Liver (tissue), 10 donors: ENCODE data around the gene GBE1. TPM values are rescaled to one million over a fixed set of nuclear protein-coding genes. Genes with fewer than 3 reads are reported as not detected.

Experiments used
- DNase-seq: peaks from one replicate; pipeline ENCODE4 v3.0.0-alpha.2; 2017; ENCODE audit warnings: low spot score
- H3K27ac ChIP-seq, 2 donors: one replicate each; pipeline ENCODE4 v1.7.0; 2013; ENCODE audit warnings: inconsistent platforms in 2 of 2, low read length in 2 of 2, control low read depth in 1 of 2, low read depth in 1 of 2, mild to moderate bottlenecking in 1 of 2
- H3K27me3 ChIP-seq, 4 donors: one replicate each; pipeline versions ENCODE4 v1.6.1 to v1.7.0; 2013; ENCODE audit warnings: low read length in 3 of 4, inconsistent platforms in 1 of 4, mild to moderate bottlenecking in 1 of 4, moderate library complexity in 1 of 4; ENCODE audit not compliant: control insufficient read depth in 4 of 4, insufficient read depth in 4 of 4
- H3K36me3 ChIP-seq, 4 donors: one replicate each; pipeline versions ENCODE4 v1.6.1 to v1.7.0; 2013; ENCODE audit warnings: low read length in 3 of 4, mild to moderate bottlenecking in 3 of 4, low read depth in 1 of 4, moderate library complexity in 1 of 4; ENCODE audit not compliant: control insufficient read depth in 4 of 4, insufficient read depth in 3 of 4
- H3K4me1 ChIP-seq, 4 donors: one replicate each; pipeline versions ENCODE4 v1.6.1 to v1.7.0; 2013; ENCODE audit warnings: low read length in 3 of 4, mild to moderate bottlenecking in 3 of 4, moderate library complexity in 1 of 4; ENCODE audit not compliant: control insufficient read depth in 4 of 4, insufficient read depth in 4 of 4
- H3K4me3 ChIP-seq, 3 donors: one replicate each; pipeline versions ENCODE4 v1.6.1 to v1.7.0; 2013; ENCODE audit warnings: low read length in 3 of 3, control low read depth in 1 of 3, low read depth in 1 of 3, mild to moderate bottlenecking in 1 of 3
- H3K9ac ChIP-seq, 2 donors: one replicate each; pipeline ENCODE4 v1.7.0; 2013; ENCODE audit warnings: low read length in 2 of 2, mild to moderate bottlenecking in 2 of 2, moderate library complexity in 2 of 2, control low read depth in 1 of 2, low read depth in 1 of 2
- H3K9me3 ChIP-seq, 4 donors: one replicate each; pipeline versions ENCODE4 v1.6.1 to v1.7.0; 2013; ENCODE audit warnings: low read length in 3 of 4; ENCODE audit not compliant: control insufficient read depth in 4 of 4
- ATF3 ChIP-seq: IDR thresholded peaks from 2 replicates; pipeline ENCODE4 v1.6.1; 2016; ENCODE audit warnings: antibody characterized with exemption
- EGR1 ChIP-seq, 2 donors: IDR thresholded peaks; 2 replicates each; pipeline ENCODE4 v1.6.1; 2016 to 2018; ENCODE audit warnings: antibody characterized with exemption in 2 of 2, low read depth in 2 of 2
- FOXA2 ChIP-seq: IDR thresholded peaks from 2 replicates; pipeline ENCODE4 v1.6.1; 2016; ENCODE audit warnings: antibody characterized with exemption
- GABPA ChIP-seq, 2 donors: IDR thresholded peaks in 1 of 2; conservative IDR thresholded peaks in 1 of 2; 2 replicates each; pipeline ENCODE4 v1.6.1; 2016; ENCODE audit warnings: antibody characterized with exemption in 2 of 2, mild to moderate bottlenecking in 1 of 2, moderate library complexity in 1 of 2
- HNF4A ChIP-seq, 2 donors: conservative IDR thresholded peaks; 2 replicates each; pipeline ENCODE4 v1.6.1; 2016; ENCODE audit warnings: antibody characterized with exemption in 2 of 2, mild to moderate bottlenecking in 2 of 2
- HNF4G ChIP-seq: IDR thresholded peaks from 2 replicates; pipeline ENCODE4 v1.6.1; 2016; ENCODE audit warnings: antibody characterized with exemption
- JUND ChIP-seq, 2 donors: IDR thresholded peaks; 2 replicates each; pipeline ENCODE4 v1.6.1; 2016; ENCODE audit warnings: antibody characterized with exemption in 2 of 2
- NR2F2 ChIP-seq: IDR thresholded peaks from 2 replicates; pipeline ENCODE4 v1.6.1; 2016; ENCODE audit warnings: antibody characterized with exemption
- RAD21 ChIP-seq, 2 donors: IDR thresholded peaks; 2 replicates each; pipeline ENCODE4 v1.6.1; 2016; ENCODE audit warnings: antibody characterized with exemption in 2 of 2, mild to moderate bottlenecking in 2 of 2
- RXRA ChIP-seq, 2 donors: IDR thresholded peaks; 2 replicates each; pipeline ENCODE4 v1.6.1; 2017 to 2018; ENCODE audit warnings: antibody characterized with exemption in 2 of 2, mild to moderate bottlenecking in 1 of 2
- SP1 ChIP-seq: IDR thresholded peaks from 2 replicates; pipeline ENCODE4 v1.6.1; 2018; ENCODE audit warnings: antibody characterized with exemption, mild to moderate bottlenecking
- TAF1 ChIP-seq: conservative IDR thresholded peaks from 2 replicates; pipeline ENCODE4 v1.6.1; 2016; ENCODE audit warnings: antibody characterized with exemption, mild to moderate bottlenecking
- YY1 ChIP-seq: IDR thresholded peaks from 2 replicates; pipeline ENCODE4 v1.6.1; 2016; ENCODE audit warnings: antibody characterized with exemption, mild to moderate bottlenecking
- WGBS: extraction: QIAGEN DNeasy Blood & Tissue Kit; methylation state at CpG from one replicate; pipeline ENCODE4 v1.1.7; 2013; 5-methylcytosine and 5-hydroxymethylcytosine counted together
- polyA plus RNA-seq, 2 donors: library from polyadenylated mRNA; stranded (reverse) in 1 of 2; unstranded in 1 of 2; fragments of 200-250 nt in 1 of 2; fragments of >200 nt in 1 of 2; fragmentation: Nextera tagmentation in 1 of 2; extraction: Ambion mirVana in 1 of 2; gene quantifications; one replicate each; pipeline versions ENCODE4 v1.2.1 to v1.2.3, GENCODE V29; 2013 to 2015
- small RNA-seq: library from RNA; depleted of rRNA; stranded (forward); fragments of <200 nt; gene quantifications from one replicate; pipeline ENCODE3, GENCODE V24; 2014
- total RNA-seq, 2 donors: library from RNA; depleted of rRNA; stranded (reverse); fragments of >200 nt; gene quantifications; one replicate each; pipeline ENCODE4 v1.2.3, GENCODE V29; 2014
- TF ChIP-seq, protein P1 (sequence below): IDR thresholded peaks from 2 replicates; pipeline ENCODE4 v1.6.1; 2016; ENCODE audit warnings: antibody characterized with exemption
- TF ChIP-seq, protein P2 (sequence below): IDR thresholded peaks from 2 replicates; pipeline ENCODE4 v1.6.1; 2016; ENCODE audit warnings: antibody characterized with exemption
- TF ChIP-seq, protein P3 (sequence below): fragments of 150-350 bp; IDR thresholded peaks from 2 replicates; pipeline ENCODE4 v1.5.1; 2017; ENCODE audit warnings: improper control_type of control experiment, low read depth, low read length; ENCODE audit not compliant: missing input control
- TF ChIP-seq, protein P4 (sequence below): IDR thresholded peaks from 2 replicates; pipeline ENCODE4 v1.6.1; 2016; ENCODE audit warnings: antibody characterized with exemption, mild to moderate bottlenecking
- donor health status: healthy.
- donor health status: healthy.
- donor health status: healthy.
- donor health status: healthy.
- donor health status: healthy.

GBE1 gene
- total and polyA plus RNA-seq, 4 donors, result 22.5 to 95.6 (median 25.8) TPM

DNA sequence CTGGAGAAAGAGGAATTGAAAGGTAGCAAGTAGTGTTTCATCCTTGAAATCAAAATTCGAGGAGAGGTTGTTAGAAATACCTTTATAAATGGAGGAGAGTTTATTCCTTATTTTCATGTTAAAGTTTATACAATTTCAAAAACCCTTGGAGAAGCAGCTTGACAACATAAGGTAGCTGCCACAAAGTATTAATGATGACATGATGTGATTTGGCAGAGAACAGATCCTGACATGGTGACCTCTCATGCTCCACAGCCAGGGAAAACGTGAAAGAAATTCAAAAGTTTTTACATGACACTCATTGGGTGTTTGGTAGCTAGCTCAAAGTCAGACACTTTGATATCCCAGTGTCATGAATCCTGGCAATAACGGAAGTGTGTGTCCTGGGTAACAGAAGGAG is 320.8 kb downstream of the GBE1 start:
- TF ChIP-seq, protein P1, sequence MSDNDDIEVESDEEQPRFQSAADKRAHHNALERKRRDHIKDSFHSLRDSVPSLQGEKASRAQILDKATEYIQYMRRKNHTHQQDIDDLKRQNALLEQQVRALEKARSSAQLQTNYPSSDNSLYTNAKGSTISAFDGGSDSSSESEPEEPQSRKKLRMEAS, result no peak
- TF ChIP-seq NR2F2, result no peak
- TF ChIP-seq, protein P2, sequence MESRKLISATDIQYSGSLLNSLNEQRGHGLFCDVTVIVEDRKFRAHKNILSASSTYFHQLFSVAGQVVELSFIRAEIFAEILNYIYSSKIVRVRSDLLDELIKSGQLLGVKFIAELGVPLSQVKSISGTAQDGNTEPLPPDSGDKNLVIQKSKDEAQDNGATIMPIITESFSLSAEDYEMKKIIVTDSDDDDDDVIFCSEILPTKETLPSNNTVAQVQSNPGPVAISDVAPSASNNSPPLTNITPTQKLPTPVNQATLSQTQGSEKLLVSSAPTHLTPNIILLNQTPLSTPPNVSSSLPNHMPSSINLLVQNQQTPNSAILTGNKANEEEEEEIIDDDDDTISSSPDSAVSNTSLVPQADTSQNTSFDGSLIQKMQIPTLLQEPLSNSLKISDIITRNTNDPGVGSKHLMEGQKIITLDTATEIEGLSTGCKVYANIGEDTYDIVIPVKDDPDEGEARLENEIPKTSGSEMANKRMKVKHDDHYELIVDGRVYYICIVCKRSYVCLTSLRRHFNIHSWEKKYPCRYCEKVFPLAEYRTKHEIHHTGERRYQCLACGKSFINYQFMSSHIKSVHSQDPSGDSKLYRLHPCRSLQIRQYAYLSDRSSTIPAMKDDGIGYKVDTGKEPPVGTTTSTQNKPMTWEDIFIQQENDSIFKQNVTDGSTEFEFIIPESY, result no peak
- no peak for TF ChIP-seq HNF4G
- no peak for TF ChIP-seq RAD21 (IDR thresholded peaks at IDR 0.05)
- no peak for TF ChIP-seq HNF4A (conservative IDR thresholded peaks at IDR 0.05)
- no peak for TF ChIP-seq ATF3
- TF ChIP-seq JUND (IDR thresholded peaks at IDR 0.05), result no peak
- no peak for TF ChIP-seq RXRA (IDR thresholded peaks at IDR 0.05)
- TF ChIP-seq, protein P3, sequence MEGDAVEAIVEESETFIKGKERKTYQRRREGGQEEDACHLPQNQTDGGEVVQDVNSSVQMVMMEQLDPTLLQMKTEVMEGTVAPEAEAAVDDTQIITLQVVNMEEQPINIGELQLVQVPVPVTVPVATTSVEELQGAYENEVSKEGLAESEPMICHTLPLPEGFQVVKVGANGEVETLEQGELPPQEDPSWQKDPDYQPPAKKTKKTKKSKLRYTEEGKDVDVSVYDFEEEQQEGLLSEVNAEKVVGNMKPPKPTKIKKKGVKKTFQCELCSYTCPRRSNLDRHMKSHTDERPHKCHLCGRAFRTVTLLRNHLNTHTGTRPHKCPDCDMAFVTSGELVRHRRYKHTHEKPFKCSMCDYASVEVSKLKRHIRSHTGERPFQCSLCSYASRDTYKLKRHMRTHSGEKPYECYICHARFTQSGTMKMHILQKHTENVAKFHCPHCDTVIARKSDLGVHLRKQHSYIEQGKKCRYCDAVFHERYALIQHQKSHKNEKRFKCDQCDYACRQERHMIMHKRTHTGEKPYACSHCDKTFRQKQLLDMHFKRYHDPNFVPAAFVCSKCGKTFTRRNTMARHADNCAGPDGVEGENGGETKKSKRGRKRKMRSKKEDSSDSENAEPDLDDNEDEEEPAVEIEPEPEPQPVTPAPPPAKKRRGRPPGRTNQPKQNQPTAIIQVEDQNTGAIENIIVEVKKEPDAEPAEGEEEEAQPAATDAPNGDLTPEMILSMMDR, result no peak
- no peak for TF ChIP-seq FOXA2
- TF ChIP-seq SP1, result no peak
- no peak for TF ChIP-seq EGR1 (IDR thresholded peaks at IDR 0.05; ENCODE audit: low read depth in 2 of 2)
- TF ChIP-seq YY1, result no peak
- no peak for TF ChIP-seq TAF1
- TF ChIP-seq, protein P4, sequence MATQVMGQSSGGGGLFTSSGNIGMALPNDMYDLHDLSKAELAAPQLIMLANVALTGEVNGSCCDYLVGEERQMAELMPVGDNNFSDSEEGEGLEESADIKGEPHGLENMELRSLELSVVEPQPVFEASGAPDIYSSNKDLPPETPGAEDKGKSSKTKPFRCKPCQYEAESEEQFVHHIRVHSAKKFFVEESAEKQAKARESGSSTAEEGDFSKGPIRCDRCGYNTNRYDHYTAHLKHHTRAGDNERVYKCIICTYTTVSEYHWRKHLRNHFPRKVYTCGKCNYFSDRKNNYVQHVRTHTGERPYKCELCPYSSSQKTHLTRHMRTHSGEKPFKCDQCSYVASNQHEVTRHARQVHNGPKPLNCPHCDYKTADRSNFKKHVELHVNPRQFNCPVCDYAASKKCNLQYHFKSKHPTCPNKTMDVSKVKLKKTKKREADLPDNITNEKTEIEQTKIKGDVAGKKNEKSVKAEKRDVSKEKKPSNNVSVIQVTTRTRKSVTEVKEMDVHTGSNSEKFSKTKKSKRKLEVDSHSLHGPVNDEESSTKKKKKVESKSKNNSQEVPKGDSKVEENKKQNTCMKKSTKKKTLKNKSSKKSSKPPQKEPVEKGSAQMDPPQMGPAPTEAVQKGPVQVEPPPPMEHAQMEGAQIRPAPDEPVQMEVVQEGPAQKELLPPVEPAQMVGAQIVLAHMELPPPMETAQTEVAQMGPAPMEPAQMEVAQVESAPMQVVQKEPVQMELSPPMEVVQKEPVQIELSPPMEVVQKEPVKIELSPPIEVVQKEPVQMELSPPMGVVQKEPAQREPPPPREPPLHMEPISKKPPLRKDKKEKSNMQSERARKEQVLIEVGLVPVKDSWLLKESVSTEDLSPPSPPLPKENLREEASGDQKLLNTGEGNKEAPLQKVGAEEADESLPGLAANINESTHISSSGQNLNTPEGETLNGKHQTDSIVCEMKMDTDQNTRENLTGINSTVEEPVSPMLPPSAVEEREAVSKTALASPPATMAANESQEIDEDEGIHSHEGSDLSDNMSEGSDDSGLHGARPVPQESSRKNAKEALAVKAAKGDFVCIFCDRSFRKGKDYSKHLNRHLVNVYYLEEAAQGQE, result no peak
- no peak for TF ChIP-seq GABPA (IDR thresholded peaks at IDR 0.05 in 1 of 2, conservative IDR thresholded peaks at IDR 0.05 in 1 of 2)
- H3K27ac ChIP-seq, result no peak overlapping the region
- no peak overlapping the region for H3K4me3 ChIP-seq
- 75% methylated on average over 3 of the region's 3 CpGs for WGBS
- no peaks in the 10 kb centered on the region for H3K27me3 ChIP-seq
- H3K36me3 ChIP-seq, result no peaks in the 10 kb centered on the region
- no peaks in the 10 kb centered on the region for H3K9me3 ChIP-seq
- no peak overlapping the region for H3K9ac ChIP-seq
- DNase-seq, result no peak
- no peaks in the 10 kb centered on the region for H3K4me1 ChIP-seq

Small RNAs within 50 kb of the gene (small RNA-seq; reads per million reads assigned to genes)
- gene AC017015.1 (not detected), gene RNU2-28P (0.42 reads per million, percentile 47 among the genes with 10 or more reads in this experiment)
